Measurements from ENCODE around the gene LEP. TPM values are rescaled to one million over a fixed set of nuclear protein-coding genes. Genes with fewer than 3 reads are reported as not detected.
"Not testable (repeated sequence)": the region's sequence is repeated elsewhere in the genome, so short reads cannot be mapped to it uniquely, and the experiment has no call there.

Gene LEP
- total RNA-seq, 1 experiment from 2014 or later, result not detected

GRCh38 chr7:128271942-128272481 is 30.9 kb downstream of the LEP start:
- no peak for DNase-seq (ENCODE audit: low spot score)

- DNase-seq (ENCODE audit: low spot score), result no peak
Measured at GRCh38 chr7:128274246-128274883, 33.3 kb downstream of the LEP start.

GRCh38 chr7:128274884-128275603 is 34.0 kb downstream of the LEP start:
- DNase-seq (ENCODE audit: low spot score), result no peak

GRCh38 chr7:128275681-128276080 is 34.6 kb downstream of the LEP start:
- no peak for DNase-seq (ENCODE audit: low spot score)

- no peak for DNase-seq (ENCODE audit: low spot score)
Measured at GRCh38 chr7:128278366-128278765, 37.3 kb downstream of the LEP start.

- DNase-seq (ENCODE audit: low spot score), result no peak
Measured at GRCh38 chr7:128279124-128279713, 38.1 kb downstream of the LEP start.

- DNase-seq (ENCODE audit: low spot score), result not testable (repeated sequence)
Measured at GRCh38 chr7:128280451-128280850, 39.4 kb downstream of the LEP start.

GRCh38 chr7:128281605-128282380 is 40.7 kb downstream of the LEP start:
- no peak for DNase-seq (ENCODE audit: low spot score)

GRCh38 chr7:128284102-128284501 is 43.0 kb downstream of the LEP start:
- DNase-seq (ENCODE audit: low spot score), result no peak

GRCh38 chr7:128287556-128287955 is 46.5 kb downstream of the LEP start:
- no peak for DNase-seq (ENCODE audit: low spot score)

- DNase-seq (ENCODE audit: low spot score), result not testable (repeated sequence)
Measured at GRCh38 chr7:128298004-128298403, 56.9 kb downstream of the LEP start.

- no peak for DNase-seq (ENCODE audit: low spot score)
Measured at GRCh38 chr7:128299109-128299607, 58.1 kb downstream of the LEP start.

- DNase-seq (ENCODE audit: low spot score), result no peak
Measured at GRCh38 chr7:128302139-128302538, 61.1 kb downstream of the LEP start.

- DNase-seq (ENCODE audit: low spot score), result no peak
Measured at GRCh38 chr7:128303133-128303532, 62.1 kb downstream of the LEP start.

GRCh38 chr7:128303643-128304042 is 62.6 kb downstream of the LEP start:
- no peak for DNase-seq (ENCODE audit: low spot score)

- DNase-seq (ENCODE audit: low spot score), result no peak
Measured at GRCh38 chr7:128304212-128304611, 63.1 kb downstream of the LEP start.

GRCh38 chr7:128307061-128307460 is 66.0 kb downstream of the LEP start:
- no peak for DNase-seq (ENCODE audit: low spot score)

Other genes starting within 250 kb of the LEP start
- not detected in 2 replicates for gene LRRC4, start 209.8 kb upstream of the LEP start, total RNA-seq (2014; rRNA removed; shearing (Covaris generic))
- gene RBM28, start 102.6 kb downstream of the LEP start, total RNA-seq (2014; rRNA removed; shearing (Covaris generic)), result 11.3 and 20.1 TPM in 2 replicates
- 0.21 TPM in 1 of 2 replicates, not detected in the other for gene PRRT4, start 120.4 kb downstream of the LEP start, total RNA-seq (2014; rRNA removed; shearing (Covaris generic))
- gene IMPDH1, start 168.7 kb downstream of the LEP start, total RNA-seq (2014; rRNA removed; shearing (Covaris generic)), result 46.7 and 56.6 TPM in 2 replicates
- 11.3 and 20.6 TPM in 2 replicates for gene HILPDA, start 214.6 kb downstream of the LEP start, total RNA-seq (2014; rRNA removed; shearing (Covaris generic))
- gene METTL2B, start 235.5 kb downstream of the LEP start, total RNA-seq (2014; rRNA removed; shearing (Covaris generic)), result 29.8 and 29.9 TPM in 2 replicates